GM19240 (cell line): ENCODE results near the gene DIABLO.
"Not testable (repeated sequence)": the region's sequence is repeated elsewhere in the genome, so short reads cannot be mapped to it uniquely, and the experiment has no call there.

Experiments
- DNase-seq: peaks from one replicate; pipeline ENCODE4 v3.0.0; 2011; ENCODE audit warnings: low spot score; ENCODE audit not compliant: insufficient read length

The DIABLO gene

GRCh38 chr12:122208073-122208820 lies 17.6 kb downstream of the DIABLO start:
- DNase-seq, result no peak

- no peak for DNase-seq
These were observed 18.5 kb downstream of the DIABLO start for GRCh38 chr12:122207391-122207790.

GRCh38 chr12:122206976-122207375 lies 18.9 kb downstream of the DIABLO start:
- no peak for DNase-seq

GRCh38 chr12:122206111-122206881 lies 19.6 kb downstream of the DIABLO start:
- no peak for DNase-seq

- DNase-seq, result no peak
These were observed 20.6 kb downstream of the DIABLO start for GRCh38 chr12:122205053-122205925.

GRCh38 chr12:122204167-122205052 lies 21.4 kb downstream of the DIABLO start:
- no peak for DNase-seq

- no peak for DNase-seq
These were observed 22.3 kb downstream of the DIABLO start, which contains the start of gene B3GNT4 for GRCh38 chr12:122203301-122204166. Gene B3GNT4 (plus strand): TSS chr12:122203709. CDS start chr12:122204619, 910 bp downstream.

- not testable (repeated sequence) for DNase-seq
These were observed 23.0 kb downstream of the DIABLO start for GRCh38 chr12:122202811-122203210.

GRCh38 chr12:122202017-122202416 lies 23.8 kb downstream of the DIABLO start:
- no peak for DNase-seq

GRCh38 chr12:122201381-122201780 lies 24.5 kb downstream of the DIABLO start:
- DNase-seq, result no peak

- DNase-seq, result no peak
These were observed 25.2 kb downstream of the DIABLO start for GRCh38 chr12:122200541-122201175.

GRCh38 chr12:122199484-122200355 lies 26.1 kb downstream of the DIABLO start:
- no peak for DNase-seq

GRCh38 chr12:122197612-122197966 lies 28.3 kb downstream of the DIABLO start:
- DNase-seq, result no peak

- no peak for DNase-seq
These were observed 30.4 kb downstream of the DIABLO start for GRCh38 chr12:122195405-122195804.

GRCh38 chr12:122194804-122195203 lies 31.0 kb downstream of the DIABLO start:
- no peak for DNase-seq

GRCh38 chr12:122192441-122192840 lies 33.4 kb downstream of the DIABLO start:
- no peak for DNase-seq

- peak; percentile 62 for DNase-seq
These were observed 34.8 kb downstream of the DIABLO start for GRCh38 chr12:122190842-122191668.
